Activated B cell treated with CpG ODN at 0.5 μM for 24 hours (primary cell): ENCODE data around the gene DIRAS2. TPM values are rescaled to one million over a fixed set of nuclear protein-coding genes. Genes with fewer than 3 reads are reported as not detected.

Source experiments
- ATAC-seq: fragments of 200-7000 bp; cut with Tn5 transposase; one replicate; pipeline ENCODE4 v1.10.0; 2021; ENCODE audit warnings: low read depth, mild to moderate bottlenecking, moderate library complexity
- CTCF ChIA-PET: fragments of 350-600 bp; sonication (Branson Sonifier 250); formaldehyde crosslinking; loops from one replicate; lab custom pipeline; 2021; ENCODE audit warnings: antibody characterized with exemption; lab: Charles Lee
- POLR2A ChIA-PET: fragments of 350-600 bp; sonication (Branson Sonifier 250); formaldehyde crosslinking; loops from one replicate; lab custom pipeline; 2021; ENCODE audit warnings: antibody characterized with exemption; lab: Charles Lee
- DNase-seq: peaks from one replicate; pipeline ENCODE4 v3.0.0; 2022
- H3K27ac Mint-ChIP-seq: one replicate; pipeline ENCODE4 v1.8.0; 2020; ENCODE audit warnings: mixed read lengths
- H3K27me3 Mint-ChIP-seq: one replicate; pipeline ENCODE4 v1.8.0; 2021; ENCODE audit warnings: mixed read lengths
- H3K36me3 Mint-ChIP-seq: one replicate; pipeline ENCODE4 v1.8.0; 2021; ENCODE audit warnings: low read depth, mixed read lengths
- H3K4me1 Mint-ChIP-seq: one replicate; pipeline ENCODE4 v1.8.0; 2021; ENCODE audit warnings: mixed read lengths
- H3K4me3 Mint-ChIP-seq: one replicate; pipeline ENCODE4 v1.8.0; 2020; ENCODE audit warnings: mild to moderate bottlenecking, mixed read lengths
- H3K9me3 Mint-ChIP-seq: one replicate; pipeline ENCODE4 v1.8.0; 2020; ENCODE audit warnings: mixed read lengths
- intact Hi-C: fragments of 100-400 bp; cut with micrococcal nuclease; formaldehyde crosslinking; loops from one replicate; pipeline ENCODE4 v1.15.1; 2024
- total RNA-seq: library from RNA; stranded (reverse); gene quantifications from 2 replicates; pipeline ENCODE4 v1.2.3, GENCODE V29; 2022
- TF ChIP-seq, protein P1 (sequence below): fragments of 200-600 bp; IDR thresholded peaks from one replicate; pipeline ENCODE4 v1.8.0; 2022; ENCODE audit warnings: antibody characterized with exemption, mild to moderate bottlenecking

Gene DIRAS2
- total RNA-seq, 1 donor from 2014 or later, result not detected

GRCh38 chr9:90616806-90617205 lies 25.8 kb downstream of the DIRAS2 start:
- intact Hi-C loops, result no loop called here
- Mint-ChIP-seq H3K4me3 (no peak overlapping the region), H3K27me3 (peaks cover 26% of the 10 kb centered on the region), H3K9me3 (no peaks in the 10 kb centered on the region), H3K27ac (no peak overlapping the region), H3K4me1 (no peaks in the 10 kb centered on the region), H3K36me3 (no peaks in the 10 kb centered on the region)
- TF ChIP-seq, protein P1, sequence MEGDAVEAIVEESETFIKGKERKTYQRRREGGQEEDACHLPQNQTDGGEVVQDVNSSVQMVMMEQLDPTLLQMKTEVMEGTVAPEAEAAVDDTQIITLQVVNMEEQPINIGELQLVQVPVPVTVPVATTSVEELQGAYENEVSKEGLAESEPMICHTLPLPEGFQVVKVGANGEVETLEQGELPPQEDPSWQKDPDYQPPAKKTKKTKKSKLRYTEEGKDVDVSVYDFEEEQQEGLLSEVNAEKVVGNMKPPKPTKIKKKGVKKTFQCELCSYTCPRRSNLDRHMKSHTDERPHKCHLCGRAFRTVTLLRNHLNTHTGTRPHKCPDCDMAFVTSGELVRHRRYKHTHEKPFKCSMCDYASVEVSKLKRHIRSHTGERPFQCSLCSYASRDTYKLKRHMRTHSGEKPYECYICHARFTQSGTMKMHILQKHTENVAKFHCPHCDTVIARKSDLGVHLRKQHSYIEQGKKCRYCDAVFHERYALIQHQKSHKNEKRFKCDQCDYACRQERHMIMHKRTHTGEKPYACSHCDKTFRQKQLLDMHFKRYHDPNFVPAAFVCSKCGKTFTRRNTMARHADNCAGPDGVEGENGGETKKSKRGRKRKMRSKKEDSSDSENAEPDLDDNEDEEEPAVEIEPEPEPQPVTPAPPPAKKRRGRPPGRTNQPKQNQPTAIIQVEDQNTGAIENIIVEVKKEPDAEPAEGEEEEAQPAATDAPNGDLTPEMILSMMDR, result no peak
- no peak for ATAC-seq
- DNase-seq, result no peak
- ChIA-PET CTCF (no interaction called here), POLR2A (no interaction called here)

- no peaks in the 10 kb centered on the region for H3K36me3 Mint-ChIP-seq
- intact Hi-C loops, result no loop called here
- DNase-seq (no peak), ATAC-seq (no peak)
- no peaks in the 10 kb centered on the region for H3K9me3 Mint-ChIP-seq
- ChIA-PET CTCF (no interaction called here), POLR2A (no interaction called here)
- peaks cover 27% of the 10 kb centered on the region for H3K27me3 Mint-ChIP-seq
- no peaks in the 10 kb centered on the region for H3K4me1 Mint-ChIP-seq
- H3K4me3 Mint-ChIP-seq, result no peak overlapping the region
- no peak overlapping the region for H3K27ac Mint-ChIP-seq
- TF ChIP-seq, protein P1, result no peak
Measured at GRCh38 chr9:90613502-90613901, 29.1 kb downstream of the DIRAS2 start.

GRCh38 chr9:90612957-90613356 lies 29.7 kb downstream of the DIRAS2 start:
- ATAC-seq, result no peak
- no peaks in the 10 kb centered on the region for H3K4me1 Mint-ChIP-seq
- peaks cover 27% of the 10 kb centered on the region for H3K27me3 Mint-ChIP-seq
- H3K36me3 Mint-ChIP-seq, result no peaks in the 10 kb centered on the region
- TF ChIP-seq, protein P1, result no peak
- H3K9me3 Mint-ChIP-seq, result no peaks in the 10 kb centered on the region
- H3K27ac Mint-ChIP-seq, result no peak overlapping the region
- no peak overlapping the region for H3K4me3 Mint-ChIP-seq
- DNase-seq, result no peak
- CTCF ChIA-PET, result no interaction called here
- intact Hi-C loops, result no loop called here
- POLR2A ChIA-PET, result interaction anchor here (0.6 kb wide), 1 partner anchor 773 kb away, joined by 5 read pairs; no protein-coding TSS in a partner anchor

- intact Hi-C loops, result no loop called here
- H3K27me3 Mint-ChIP-seq, result peaks cover 25% of the 10 kb centered on the region
- TF ChIP-seq, protein P1, result no peak
Measured at GRCh38 chr9:90611568-90611967, 31.1 kb downstream of the DIRAS2 start.

DNA sequence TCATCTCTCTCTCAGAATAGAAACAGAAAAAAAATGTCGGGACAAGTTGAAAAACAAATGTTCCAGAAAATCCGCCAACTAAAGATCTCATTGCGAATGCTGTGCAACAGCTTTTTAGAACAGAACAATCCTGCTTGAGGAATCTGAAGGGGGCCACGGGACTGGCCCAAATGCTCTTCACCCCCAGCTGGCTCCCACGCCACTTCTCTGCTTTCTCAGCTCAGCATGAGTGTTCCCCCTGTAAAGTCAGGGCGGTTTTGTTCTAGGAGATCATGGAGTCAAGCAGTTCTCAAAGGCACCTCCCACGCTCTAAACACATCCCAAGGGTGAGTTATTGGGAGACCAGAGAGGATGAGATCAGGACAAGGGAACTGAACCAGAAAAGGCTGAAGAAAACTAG lies 31.5 kb downstream of the DIRAS2 start:
- Mint-ChIP-seq H3K9me3 (no peaks in the 10 kb centered on the region), H3K27me3 (peaks cover 25% of the 10 kb centered on the region), H3K36me3 (no peaks in the 10 kb centered on the region), H3K27ac (no peak overlapping the region), H3K4me1 (no peaks in the 10 kb centered on the region), H3K4me3 (no peak overlapping the region)
- intact Hi-C loops, result no loop called here
- no peak for DNase-seq
- no peak for ATAC-seq
- POLR2A ChIA-PET, result no interaction called here
- TF ChIP-seq, protein P1, result no peak
- CTCF ChIA-PET, result no interaction called here

More at GRCh38 chr9:90611568-90611967, 31.1 kb downstream of the DIRAS2 start:
- Mint-ChIP-seq H3K4me1 (no peaks in the 10 kb centered on the region), H3K4me3 (no peak overlapping the region), H3K27ac (no peak overlapping the region), H3K36me3 (no peaks in the 10 kb centered on the region), H3K9me3 (no peaks in the 10 kb centered on the region)
- DNase-seq (no peak), ATAC-seq (no peak)
- ChIA-PET CTCF (no interaction called here), POLR2A (no interaction called here)
